Neuronal stem cell (in vitro differentiated cells): ENCODE results near the gene ATP1A2.

Source experiments
- DNase-seq: peaks from one replicate; pipeline ENCODE4 v3.0.0-alpha.2; 2013; ENCODE audit warnings: low spot score
- H2AFZ ChIP-seq: one replicate; pipeline ENCODE4 v1.6.1; 2013; ENCODE audit warnings: mild to moderate bottlenecking, low read length, inconsistent platforms
- H2AK5ac ChIP-seq: 2 replicates; pipeline ENCODE4 v1.6.1; 2013; ENCODE audit warnings: low read depth, mild to moderate bottlenecking, inconsistent platforms, low read length, moderate library complexity, mixed read lengths
- H2BK120ac ChIP-seq: 2 replicates; pipeline ENCODE4 v1.6.1; 2013; ENCODE audit warnings: low read depth, mild to moderate bottlenecking, inconsistent platforms, low read length, moderate library complexity, mixed read lengths
- H2BK12ac ChIP-seq: one replicate; pipeline ENCODE4 v1.6.1; 2013; ENCODE audit warnings: low read length, inconsistent platforms
- H2BK15ac ChIP-seq: 2 replicates; pipeline ENCODE4 v1.6.1; 2013; ENCODE audit warnings: mild to moderate bottlenecking, low read length, inconsistent platforms, mixed read lengths
- H2BK5ac ChIP-seq: one replicate; pipeline ENCODE4 v1.6.1; 2013; ENCODE audit warnings: inconsistent platforms, mild to moderate bottlenecking, low read length, moderate library complexity
- H3K14ac ChIP-seq: one replicate; pipeline ENCODE4 v1.6.1; 2013; ENCODE audit warnings: low read length, inconsistent platforms
- H3K18ac ChIP-seq: 2 replicates; pipeline ENCODE4 v1.6.1; 2013; ENCODE audit warnings: low read length, inconsistent platforms
- H3K23ac ChIP-seq: 2 replicates; pipeline ENCODE4 v1.6.1; 2013; ENCODE audit warnings: low read depth, mild to moderate bottlenecking, mixed read lengths, low read length, inconsistent platforms; ENCODE audit not compliant: poor library complexity
- H3K27ac ChIP-seq: replicated peaks from 3 replicates; pipeline ENCODE4 v1.5.1; 2013; ENCODE audit warnings: low read length, inconsistent platforms
- H3K27me3 ChIP-seq, 3 experiments: 2 replicates each; pipeline ENCODE4 v1.6.1; 2013; ENCODE audit warnings: low read length in 3 of 3, mild to moderate bottlenecking in 2 of 3, inconsistent platforms in 1 of 3, low read depth in 1 of 3, mixed read lengths in 1 of 3, moderate library complexity in 1 of 3; ENCODE audit not compliant: control insufficient read depth in 3 of 3, insufficient read depth in 3 of 3
- H3K36me3 ChIP-seq, 2 donors: replicated peaks in 1 of 2; 2 replicates each; pipeline ENCODE4 v1.6.1; 2013; ENCODE audit warnings: low read length in 2 of 2; ENCODE audit not compliant: control insufficient read depth in 2 of 2, insufficient read depth in 2 of 2
- H3K4ac ChIP-seq: 2 replicates; pipeline ENCODE4 v1.6.1; 2013; ENCODE audit warnings: inconsistent platforms, mild to moderate bottlenecking, low read length, moderate library complexity
- H3K4me1 ChIP-seq, 2 donors: 1 replicate in 1 of 2; 2 replicates in 1 of 2; pipeline ENCODE4 v1.6.1; 2013; ENCODE audit warnings: low read length in 2 of 2, low read depth in 1 of 2; ENCODE audit not compliant: control insufficient read depth in 2 of 2, insufficient read depth in 1 of 2
- H3K4me2 ChIP-seq: one replicate; pipeline ENCODE4 v1.6.1; 2013; ENCODE audit warnings: mild to moderate bottlenecking, low read length, inconsistent platforms; ENCODE audit not compliant: insufficient read depth, poor library complexity, severe bottlenecking
- H3K4me3 ChIP-seq, 2 donors: 2 replicates each; pipeline ENCODE4 v1.5.1; 2013; ENCODE audit warnings: low read length in 2 of 2, mild to moderate bottlenecking in 2 of 2, inconsistent platforms in 1 of 2, moderate library complexity in 1 of 2
- H3K79me1 ChIP-seq: one replicate; pipeline ENCODE4 v1.6.1; 2013; ENCODE audit warnings: low read depth, mild to moderate bottlenecking, inconsistent platforms, low read length, moderate library complexity
- H3K9ac ChIP-seq: one replicate; pipeline ENCODE4 v1.6.1; 2013; ENCODE audit warnings: mild to moderate bottlenecking, low read depth, low read length, inconsistent platforms; ENCODE audit not compliant: poor library complexity
- H3K9me3 ChIP-seq, 2 donors: replicated peaks in 1 of 2; 2 replicates each; pipeline versions ENCODE3 to v1.6.1; 2013; ENCODE audit warnings: low read length in 2 of 2, mild to moderate bottlenecking in 2 of 2, inconsistent platforms in 1 of 2, low read depth in 1 of 2, mixed read lengths in 1 of 2, moderate library complexity in 1 of 2; ENCODE audit not compliant: control insufficient read depth in 2 of 2, insufficient read depth in 1 of 2
- H4K8ac ChIP-seq: one replicate; pipeline ENCODE4 v1.6.1; 2013; ENCODE audit warnings: low read depth, mild to moderate bottlenecking, inconsistent platforms, low read length, moderate library complexity
- H4K91ac ChIP-seq: one replicate; pipeline ENCODE4 v1.6.1; 2013; ENCODE audit warnings: low read length, low read depth, mild to moderate bottlenecking, inconsistent platforms; ENCODE audit not compliant: poor library complexity

The ATP1A2 gene

DNA sequence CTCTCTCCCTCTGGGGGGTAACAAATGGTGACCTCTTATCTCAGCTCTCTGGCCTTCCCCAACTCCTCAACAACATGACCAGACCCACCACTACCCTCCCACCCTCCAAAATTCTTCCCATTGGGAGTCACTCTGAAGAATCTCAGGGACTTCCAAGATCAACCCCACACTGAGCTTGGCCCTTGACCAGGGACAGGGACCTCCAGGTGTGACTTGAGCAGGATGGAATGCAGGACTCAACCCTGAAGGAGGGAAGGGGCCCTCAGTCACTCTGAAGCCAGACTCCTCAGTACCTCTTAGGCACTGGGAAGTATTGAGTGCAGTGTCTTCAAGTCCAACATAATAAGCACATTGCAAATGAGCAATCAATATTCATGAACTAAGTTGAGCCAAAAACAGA lies 76.7 kb downstream of the ATP1A2 start:
- peaks cover 19 to 21% of the 10 kb centered on the region in 2 donors for H3K4me1 ChIP-seq
- no peak overlapping the region for H3K4me3 ChIP-seq
- H3K9me3 ChIP-seq, result peaks cover 0 to 9% of the 10 kb centered on the region in 2 donors
- H2BK120ac ChIP-seq, result no peak overlapping the region
- no peak overlapping the region for H3K18ac ChIP-seq
- H2AFZ ChIP-seq, result no peak overlapping the region
- no peak overlapping the region for H4K8ac ChIP-seq
- no peak overlapping the region for H2AK5ac ChIP-seq
- H2BK5ac ChIP-seq, result no peak overlapping the region
- H3K79me1 ChIP-seq, result peaks cover 3% of the 10 kb centered on the region
- DNase-seq, result no peak
- H3K4ac ChIP-seq, result no peak overlapping the region
- no peak overlapping the region for H3K14ac ChIP-seq
- H3K27me3 ChIP-seq, result peaks cover 0 to 5% (median 0%) of the 10 kb centered on the region in 3 experiments
- H3K36me3 ChIP-seq, result peaks cover 0 to 6% of the 10 kb centered on the region in 2 donors
- H3K23ac ChIP-seq, result no peak overlapping the region
- H3K9ac ChIP-seq, result no peak overlapping the region
- H4K91ac ChIP-seq, result no peak overlapping the region
- H3K27ac ChIP-seq, result no peak overlapping the region
- H2BK15ac ChIP-seq, result no peak overlapping the region
- no peak overlapping the region for H2BK12ac ChIP-seq
- H3K4me2 ChIP-seq, result no peak overlapping the region
